ENCODE data around the gene MYRFL. TPM values are rescaled to one million over a fixed set of nuclear protein-coding genes. Genes with fewer than 3 reads are reported as not detected.

MYRFL gene
- total RNA-seq, 1 experiment from 2014 or later, result 0.57 TPM

DNA sequence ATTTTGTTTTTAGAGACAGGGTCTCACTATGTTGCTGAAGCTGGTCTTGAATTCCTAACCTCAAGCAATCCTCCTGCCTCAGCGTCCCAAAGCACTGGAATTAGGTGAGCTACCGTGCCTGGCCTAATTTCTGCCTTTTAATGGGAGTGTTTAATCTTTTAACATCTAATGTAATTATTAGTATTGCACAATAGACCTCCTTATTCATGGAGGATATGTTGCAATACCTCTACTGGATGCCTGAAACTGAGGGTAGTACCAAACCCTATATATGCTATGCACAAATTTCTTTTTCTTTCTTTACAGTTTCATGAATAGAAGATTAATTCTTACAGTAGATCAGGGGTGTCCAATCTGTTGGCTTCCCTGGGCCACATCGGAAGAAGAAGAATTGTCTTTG lies 47.8 kb downstream of the MYRFL start:
- Histone ChIP-seq H4K20me1 (ENCODE audit: control insufficient read depth, insufficient read depth, insufficient read length) (no peaks in the 10 kb centered on the region), H2BK12ac (ENCODE audit: insufficient read length, low read depth, low read length) (no peak overlapping the region), H3K4ac (ENCODE audit: low read depth, low read length) (no peak overlapping the region), H2BK20ac (ENCODE audit: low read depth, low read length, poor library complexity, severe bottlenecking) (no peak overlapping the region), H3T11ph (ENCODE audit: low read length) (no peak overlapping the region), H3K4me1 (ENCODE audit: insufficient read depth, low read length) (no peaks in the 10 kb centered on the region), H3K23me2 (ENCODE audit: insufficient read length, low read depth, low read length, poor library complexity, severe bottlenecking) (no peaks in the 10 kb centered on the region), H4K91ac (ENCODE audit: insufficient read length, low read depth, low read length) (no peak overlapping the region), H3K4me2 (ENCODE audit: insufficient read depth, insufficient read length, low read length) (no peak overlapping the region), H2BK15ac (ENCODE audit: low read depth, low read length) (no peak overlapping the region), H3K56ac (ENCODE audit: insufficient read length, low read depth, low read length) (no peak overlapping the region), H2BK120ac (ENCODE audit: low read depth, low read length, poor library complexity, severe bottlenecking) (no peak overlapping the region), H3K14ac (ENCODE audit: insufficient read depth, low read length) (no peak overlapping the region), H4K5ac (ENCODE audit: insufficient read length, low read depth, low read length) (no peak overlapping the region), H2BK5ac (ENCODE audit: insufficient read length, low read length) (no peak overlapping the region), H3K9ac (ENCODE audit: extremely low read depth, insufficient read length, low read length) (no peak overlapping the region), H4K8ac (replicated peaks; ENCODE audit: insufficient read length, low read depth, low read length) (no peak overlapping the region), H3K27ac (ENCODE audit: insufficient read length, low read depth, low read length) (no peak overlapping the region), H3K23ac (ENCODE audit: insufficient read length, low read depth, low read length) (no peak overlapping the region), H3K27me3 (ENCODE audit: insufficient read depth, low read length) (no peaks in the 10 kb centered on the region), H3K79me2 (ENCODE audit: insufficient read depth, low read length) (no peaks in the 10 kb centered on the region), H2AFZ (ENCODE audit: low read length) (no peak overlapping the region), H2AK5ac (ENCODE audit: insufficient read length, low read length) (no peak overlapping the region), H3K18ac (ENCODE audit: insufficient read length, low read depth, low read length) (no peak overlapping the region), H3K79me1 (ENCODE audit: insufficient read depth, low read depth, low read length, poor library complexity, severe bottlenecking) (no peaks in the 10 kb centered on the region), H3K9me3 (ENCODE audit: control insufficient read depth, low read depth, low read length) (no peaks in the 10 kb centered on the region)
- no peak overlapping the region for H3K4me3 Mint-ChIP-seq
- H3K4me1 Mint-ChIP-seq, result peaks cover 4 to 10% of the 10 kb centered on the region in 2 experiments; a peak in 3 of 4 replicates
- H3K9me3 Mint-ChIP-seq, result no peaks in the 10 kb centered on the region
- no peak for DNase-seq
- no CpG with 5 or more reads among the region's 3 CpGs for WGBS (ENCODE audit: extremely low coverage, insufficient read length, low lambda C conversion rate)
- H3K27me3 Mint-ChIP-seq (ENCODE audit: low read depth), result no peaks in the 10 kb centered on the region
- TF ChIP-seq, protein P1, sequence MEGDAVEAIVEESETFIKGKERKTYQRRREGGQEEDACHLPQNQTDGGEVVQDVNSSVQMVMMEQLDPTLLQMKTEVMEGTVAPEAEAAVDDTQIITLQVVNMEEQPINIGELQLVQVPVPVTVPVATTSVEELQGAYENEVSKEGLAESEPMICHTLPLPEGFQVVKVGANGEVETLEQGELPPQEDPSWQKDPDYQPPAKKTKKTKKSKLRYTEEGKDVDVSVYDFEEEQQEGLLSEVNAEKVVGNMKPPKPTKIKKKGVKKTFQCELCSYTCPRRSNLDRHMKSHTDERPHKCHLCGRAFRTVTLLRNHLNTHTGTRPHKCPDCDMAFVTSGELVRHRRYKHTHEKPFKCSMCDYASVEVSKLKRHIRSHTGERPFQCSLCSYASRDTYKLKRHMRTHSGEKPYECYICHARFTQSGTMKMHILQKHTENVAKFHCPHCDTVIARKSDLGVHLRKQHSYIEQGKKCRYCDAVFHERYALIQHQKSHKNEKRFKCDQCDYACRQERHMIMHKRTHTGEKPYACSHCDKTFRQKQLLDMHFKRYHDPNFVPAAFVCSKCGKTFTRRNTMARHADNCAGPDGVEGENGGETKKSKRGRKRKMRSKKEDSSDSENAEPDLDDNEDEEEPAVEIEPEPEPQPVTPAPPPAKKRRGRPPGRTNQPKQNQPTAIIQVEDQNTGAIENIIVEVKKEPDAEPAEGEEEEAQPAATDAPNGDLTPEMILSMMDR (conservative IDR thresholded peaks at IDR 0.05), result no peak
- H3K36me3 Mint-ChIP-seq (ENCODE audit: insufficient read depth in 1 of 3, low read depth in 3 of 3), result no peaks in the 10 kb centered on the region
- H3K27ac Mint-ChIP-seq, result no peak overlapping the region
